Measurements from ENCODE around the gene HLA-DPB1. TPM values are rescaled to one million over a fixed set of nuclear protein-coding genes. Genes with fewer than 3 reads are reported as not detected.

Gene HLA-DPB1
- polyA plus RNA-seq, 1 donor = 75.0 TPM

GRCh38 chr6:33116417-33116816 lies 40.6 kb downstream of the HLA-DPB1 start:
- Histone ChIP-seq H3K36me3 (ENCODE audit: control insufficient read depth, insufficient read depth, low read length) (no peaks in the 10 kb centered on the region), H3K4me1 (ENCODE audit: control insufficient read depth, insufficient read depth, low read length) (no peaks in the 10 kb centered on the region), H3K9me3 (ENCODE audit: control insufficient read depth, low read depth, low read length) (no peaks in the 10 kb centered on the region), H3K27ac (ENCODE audit: low read length) (no peak overlapping the region), H3K4me3 (ENCODE audit: low read length) (no peak overlapping the region), H3K27me3 (ENCODE audit: control insufficient read depth, insufficient read depth, low read length) (peaks cover 54% of the 10 kb centered on the region)
- no CpG with 5 or more reads among the region's 6 CpGs for WGBS (ENCODE audit: insufficient coverage, low lambda C conversion rate)
- DNase-seq = no peak

- H3K27ac ChIP-seq (ENCODE audit: low read length) = no peak overlapping the region
- DNase-seq = peak in 1 of 2 donors; percentile 4
- peaks cover 53% of the 10 kb centered on the region for H3K27me3 ChIP-seq (ENCODE audit: control insufficient read depth, insufficient read depth, low read length)
- no peaks in the 10 kb centered on the region for H3K9me3 ChIP-seq (ENCODE audit: control insufficient read depth, low read depth, low read length)
- no CpG with 5 or more reads among the region's 32 CpGs for WGBS (ENCODE audit: insufficient coverage, low lambda C conversion rate)
- no peaks in the 10 kb centered on the region for H3K4me1 ChIP-seq (ENCODE audit: control insufficient read depth, insufficient read depth, low read length)
- no peaks in the 10 kb centered on the region for H3K36me3 ChIP-seq (ENCODE audit: control insufficient read depth, insufficient read depth, low read length)
- H3K4me3 ChIP-seq (ENCODE audit: low read length) = no peak overlapping the region
These were observed 41.3 kb downstream of the HLA-DPB1 start for GRCh38 chr6:33116841-33117711.

GRCh38 chr6:33117811-33118277 lies 42.1 kb downstream of the HLA-DPB1 start:
- Histone ChIP-seq H3K4me1 (ENCODE audit: control insufficient read depth, insufficient read depth, low read length) (no peaks in the 10 kb centered on the region), H3K27ac (ENCODE audit: low read length) (no peak overlapping the region), H3K27me3 (ENCODE audit: control insufficient read depth, insufficient read depth, low read length) (peaks cover 52% of the 10 kb centered on the region), H3K4me3 (ENCODE audit: low read length) (no peak overlapping the region), H3K9me3 (ENCODE audit: control insufficient read depth, low read depth, low read length) (no peaks in the 10 kb centered on the region), H3K36me3 (ENCODE audit: control insufficient read depth, insufficient read depth, low read length) (no peaks in the 10 kb centered on the region)
- WGBS (ENCODE audit: insufficient coverage, low lambda C conversion rate) = 75% methylated on average over 1 of the region's 9 CpGs
- DNase-seq = no peak

- Histone ChIP-seq H3K9me3 (ENCODE audit: control insufficient read depth, low read depth, low read length) (no peaks in the 10 kb centered on the region), H3K27ac (ENCODE audit: low read length) (no peak overlapping the region), H3K4me3 (ENCODE audit: low read length) (no peak overlapping the region), H3K4me1 (ENCODE audit: control insufficient read depth, insufficient read depth, low read length) (no peaks in the 10 kb centered on the region), H3K27me3 (ENCODE audit: control insufficient read depth, insufficient read depth, low read length) (peaks cover 48% of the 10 kb centered on the region), H3K36me3 (ENCODE audit: control insufficient read depth, insufficient read depth, low read length) (no peaks in the 10 kb centered on the region)
- peak in 1 of 2 donors; percentile 6 for DNase-seq
- 0% methylated on average over 1 of the region's 3 CpGs for WGBS (ENCODE audit: insufficient coverage, low lambda C conversion rate)
These were observed 42.8 kb downstream of the HLA-DPB1 start for GRCh38 chr6:33118525-33119123.

GRCh38 chr6:33120001-33120400 lies 44.2 kb downstream of the HLA-DPB1 start:
- Histone ChIP-seq H3K27me3 (ENCODE audit: control insufficient read depth, insufficient read depth, low read length) (peaks cover 42% of the 10 kb centered on the region), H3K4me1 (ENCODE audit: control insufficient read depth, insufficient read depth, low read length) (no peaks in the 10 kb centered on the region)
- WGBS (ENCODE audit: insufficient coverage, low lambda C conversion rate) = 80% methylated on average over 1 of the region's 3 CpGs

GRCh38 chr6:33123181-33123580 lies 47.4 kb downstream of the HLA-DPB1 start:
- H3K27ac ChIP-seq (ENCODE audit: low read length) = no peak overlapping the region
- no CpG with 5 or more reads among the region's 6 CpGs for WGBS (ENCODE audit: insufficient coverage, low lambda C conversion rate)
- H3K9me3 ChIP-seq (ENCODE audit: control insufficient read depth, low read depth, low read length) = peaks cover 5% of the 10 kb centered on the region
- DNase-seq = no peak
- no peaks in the 10 kb centered on the region for H3K36me3 ChIP-seq (ENCODE audit: control insufficient read depth, insufficient read depth, low read length)
- peaks cover 23% of the 10 kb centered on the region for H3K27me3 ChIP-seq (ENCODE audit: control insufficient read depth, insufficient read depth, low read length)
- H3K4me3 ChIP-seq (ENCODE audit: low read length) = no peak overlapping the region
- H3K4me1 ChIP-seq (ENCODE audit: control insufficient read depth, insufficient read depth, low read length) = no peaks in the 10 kb centered on the region

More at GRCh38 chr6:33120001-33120400, 44.2 kb downstream of the HLA-DPB1 start:
- DNase-seq = no peak
- H3K9me3 ChIP-seq (ENCODE audit: control insufficient read depth, low read depth, low read length) = peaks cover 5% of the 10 kb centered on the region
- no peak overlapping the region for H3K4me3 ChIP-seq (ENCODE audit: low read length)
- no peaks in the 10 kb centered on the region for H3K36me3 ChIP-seq (ENCODE audit: control insufficient read depth, insufficient read depth, low read length)
- H3K27ac ChIP-seq (ENCODE audit: low read length) = no peak overlapping the region

- Histone ChIP-seq H3K9me3 (ENCODE audit: control insufficient read depth, low read depth, low read length) (peaks cover 5% of the 10 kb centered on the region), H3K27me3 (ENCODE audit: control insufficient read depth, insufficient read depth, low read length) (peaks cover 24% of the 10 kb centered on the region), H3K4me3 (ENCODE audit: low read length) (no peak overlapping the region), H3K4me1 (ENCODE audit: control insufficient read depth, insufficient read depth, low read length) (no peaks in the 10 kb centered on the region), H3K27ac (ENCODE audit: low read length) (no peak overlapping the region), H3K36me3 (ENCODE audit: control insufficient read depth, insufficient read depth, low read length) (no peaks in the 10 kb centered on the region)
- WGBS (ENCODE audit: insufficient coverage, low lambda C conversion rate) = 93% methylated on average over 6 of the region's 20 CpGs
- no peak for DNase-seq
These were observed 48.1 kb downstream of the HLA-DPB1 start for GRCh38 chr6:33123732-33124524.

- Histone ChIP-seq H3K36me3 (ENCODE audit: control insufficient read depth, insufficient read depth, low read length) (no peaks in the 10 kb centered on the region), H3K27ac (ENCODE audit: low read length) (no peak overlapping the region), H3K4me3 (ENCODE audit: low read length) (no peak overlapping the region), H3K9me3 (ENCODE audit: control insufficient read depth, low read depth, low read length) (peaks cover 5% of the 10 kb centered on the region), H3K27me3 (ENCODE audit: control insufficient read depth, insufficient read depth, low read length) (peaks cover 26% of the 10 kb centered on the region), H3K4me1 (ENCODE audit: control insufficient read depth, insufficient read depth, low read length) (no peaks in the 10 kb centered on the region)
- no CpG with 5 or more reads among the region's 4 CpGs for WGBS (ENCODE audit: insufficient coverage, low lambda C conversion rate)
- no peak for DNase-seq
These were observed 48.7 kb downstream of the HLA-DPB1 start for GRCh38 chr6:33124525-33124901.

GRCh38 chr6:33124947-33125346 lies 49.2 kb downstream of the HLA-DPB1 start:
- DNase-seq = no peak
- H3K9me3 ChIP-seq (ENCODE audit: control insufficient read depth, low read depth, low read length) = peaks cover 5% of the 10 kb centered on the region
- H3K27me3 ChIP-seq (ENCODE audit: control insufficient read depth, insufficient read depth, low read length) = peaks cover 22% of the 10 kb centered on the region
- H3K36me3 ChIP-seq (ENCODE audit: control insufficient read depth, insufficient read depth, low read length) = no peaks in the 10 kb centered on the region
- no CpG with 5 or more reads among the region's 4 CpGs for WGBS (ENCODE audit: insufficient coverage, low lambda C conversion rate)
- no peak overlapping the region for H3K27ac ChIP-seq (ENCODE audit: low read length)
- H3K4me1 ChIP-seq (ENCODE audit: control insufficient read depth, insufficient read depth, low read length) = no peaks in the 10 kb centered on the region
- H3K4me3 ChIP-seq (ENCODE audit: low read length) = no peak overlapping the region

GRCh38 chr6:33126101-33126714 lies 50.4 kb downstream of the HLA-DPB1 start:
- peaks cover 25% of the 10 kb centered on the region for H3K27me3 ChIP-seq (ENCODE audit: control insufficient read depth, insufficient read depth, low read length)
- 93% methylated on average over 3 of the region's 5 CpGs for WGBS (ENCODE audit: insufficient coverage, low lambda C conversion rate)
- H3K9me3 ChIP-seq (ENCODE audit: control insufficient read depth, low read depth, low read length) = peaks cover 5% of the 10 kb centered on the region
- H3K4me3 ChIP-seq (ENCODE audit: low read length) = no peak overlapping the region
- H3K36me3 ChIP-seq (ENCODE audit: control insufficient read depth, insufficient read depth, low read length) = no peaks in the 10 kb centered on the region
- H3K4me1 ChIP-seq (ENCODE audit: control insufficient read depth, insufficient read depth, low read length) = no peaks in the 10 kb centered on the region
- DNase-seq = no peak
- no peak overlapping the region for H3K27ac ChIP-seq (ENCODE audit: low read length)

Data from large intestine (tissue), 3 donors.